Tibial artery (tissue), 4 donors: ENCODE measurements around the gene PHOX2B.
"Not testable (repeated sequence)": the region's sequence is repeated elsewhere in the genome, so short reads cannot be mapped to it uniquely, and the experiment has no call there.

ENCODE experiments used
- DNase-seq, 2 donors: peaks; one replicate each; pipeline ENCODE4 v3.0.0-alpha.2; 2019
- H3K27ac ChIP-seq, 2 donors: fragments of 200-600 bp; sonication (generic) in 1 of 2; 1 replicate in 1 of 2; 2 replicates in 1 of 2; pipeline ENCODE4 v1.5.1; 2018 to 2019; ENCODE audit warnings: mild to moderate bottlenecking in 1 of 2
- H3K27me3 ChIP-seq, 2 donors: fragments of 200-600 bp; sonication (generic) in 1 of 2; one replicate each; pipeline versions ENCODE4 v1.5.1 to v1.6.0; 2016 to 2019
- H3K36me3 ChIP-seq, 3 donors: fragments of 200-600 bp; sonication (generic) in 2 of 3; one replicate each; pipeline ENCODE4 v1.5.1; 2016 to 2019; ENCODE audit warnings: mild to moderate bottlenecking in 2 of 3
- H3K4me1 ChIP-seq, 4 donors: fragments of 200-600 bp; sonication (generic) in 2 of 4; 1 replicate in 3 of 4; 2 replicates in 1 of 4; pipeline ENCODE4 v1.5.1; 2016 to 2019
- H3K4me3 ChIP-seq, 2 donors: fragments of 200-600 bp; sonication (generic) in 1 of 2; 1 replicate in 1 of 2; 2 replicates in 1 of 2; pipeline ENCODE4 v1.5.1; 2018 to 2019; ENCODE audit warnings: mild to moderate bottlenecking in 2 of 2
- H3K9me3 ChIP-seq, 3 donors: fragments of 200-600 bp; sonication (generic) in 1 of 3; one replicate each; pipeline ENCODE4 v1.5.1; 2016 to 2019
- intact Hi-C: fragments of 100-400 bp; cut with DNase I; formaldehyde crosslinking; loops from one replicate; pipeline ENCODE4 v1.15.0; 2023; ENCODE audit warnings: low total_unique reads
- TF ChIP-seq, protein P1 (sequence below), 2 experiments: fragments of 200-600 bp in 1 of 2; fragments of 450-650 bp in 1 of 2; IDR thresholded peaks; one replicate each; pipeline ENCODE4 v1.5.1; 2017 to 2019; ENCODE audit warnings: antibody characterized with exemption in 2 of 2, mild to moderate bottlenecking in 1 of 2, moderate library complexity in 1 of 2

Gene PHOX2B

DNA sequence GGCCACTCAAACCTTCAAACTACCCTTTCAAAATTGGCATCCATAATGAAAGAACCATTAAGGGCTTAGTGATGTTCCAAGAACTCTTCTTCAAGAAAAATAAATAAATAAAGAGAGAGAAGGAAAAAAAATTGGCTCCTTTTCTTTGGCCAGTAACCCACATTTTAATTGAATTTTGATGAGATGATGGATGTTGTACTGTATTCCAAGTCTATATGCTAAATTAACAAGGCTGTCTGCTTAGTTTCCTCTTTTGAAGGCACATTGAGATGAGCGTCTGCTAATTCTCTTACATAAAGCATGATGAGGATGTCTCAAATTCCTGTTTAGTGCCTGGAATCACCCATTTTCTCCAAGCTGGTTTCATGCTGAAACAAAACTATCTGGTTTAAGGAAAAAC, 33.4 kb downstream of the PHOX2B start:
- TF ChIP-seq, protein P1, sequence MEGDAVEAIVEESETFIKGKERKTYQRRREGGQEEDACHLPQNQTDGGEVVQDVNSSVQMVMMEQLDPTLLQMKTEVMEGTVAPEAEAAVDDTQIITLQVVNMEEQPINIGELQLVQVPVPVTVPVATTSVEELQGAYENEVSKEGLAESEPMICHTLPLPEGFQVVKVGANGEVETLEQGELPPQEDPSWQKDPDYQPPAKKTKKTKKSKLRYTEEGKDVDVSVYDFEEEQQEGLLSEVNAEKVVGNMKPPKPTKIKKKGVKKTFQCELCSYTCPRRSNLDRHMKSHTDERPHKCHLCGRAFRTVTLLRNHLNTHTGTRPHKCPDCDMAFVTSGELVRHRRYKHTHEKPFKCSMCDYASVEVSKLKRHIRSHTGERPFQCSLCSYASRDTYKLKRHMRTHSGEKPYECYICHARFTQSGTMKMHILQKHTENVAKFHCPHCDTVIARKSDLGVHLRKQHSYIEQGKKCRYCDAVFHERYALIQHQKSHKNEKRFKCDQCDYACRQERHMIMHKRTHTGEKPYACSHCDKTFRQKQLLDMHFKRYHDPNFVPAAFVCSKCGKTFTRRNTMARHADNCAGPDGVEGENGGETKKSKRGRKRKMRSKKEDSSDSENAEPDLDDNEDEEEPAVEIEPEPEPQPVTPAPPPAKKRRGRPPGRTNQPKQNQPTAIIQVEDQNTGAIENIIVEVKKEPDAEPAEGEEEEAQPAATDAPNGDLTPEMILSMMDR (IDR thresholded peaks at IDR 0.05), result no peak
- Histone ChIP-seq H3K27ac (no peak overlapping the region), H3K4me3 (no peak overlapping the region), H3K9me3 (no peaks in the 10 kb centered on the region), H3K4me1 (no peaks in the 10 kb centered on the region), H3K36me3 (no peaks in the 10 kb centered on the region), H3K27me3 (peaks cover 0 to 10% of the 10 kb centered on the region in 2 donors)
- intact Hi-C loops, result loop anchor here (10.0 kb wide), 1 partner anchor 150 kb away; no protein-coding TSS in a partner anchor
- DNase-seq, result no peak

DNA sequence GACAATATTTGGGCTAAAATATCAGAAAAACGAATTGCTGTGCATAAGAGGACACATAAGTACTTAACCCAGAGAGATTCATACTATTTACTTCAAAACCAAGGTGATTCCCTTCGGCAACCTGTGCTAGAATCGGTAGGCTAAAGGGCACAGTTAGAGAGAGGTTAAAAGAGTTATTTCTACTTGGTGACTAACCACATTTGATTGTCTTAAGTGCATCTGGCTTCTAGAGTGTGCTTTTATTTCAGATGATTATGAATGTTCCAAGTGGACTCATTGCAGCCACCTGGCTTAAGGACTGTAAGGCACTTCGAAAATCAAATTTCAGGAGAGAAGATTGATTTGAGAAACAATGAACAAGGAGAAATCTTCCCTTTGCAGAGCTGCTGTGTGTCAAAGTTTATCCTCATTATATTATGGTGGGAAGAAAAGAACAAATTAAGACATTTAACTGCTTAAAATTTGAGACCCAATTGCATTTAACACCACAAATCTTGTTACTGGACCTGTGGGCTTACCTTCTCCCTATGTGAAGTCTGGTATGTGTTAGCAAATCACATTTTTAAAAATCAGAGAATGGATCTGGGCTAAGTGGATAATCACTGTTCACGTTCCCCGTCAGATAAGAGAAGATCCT, 34.0 kb downstream of the PHOX2B start:
- no peak for DNase-seq
- TF ChIP-seq, protein P1 (IDR thresholded peaks at IDR 0.05), result no peak
- no peaks in the 10 kb centered on the region for H3K36me3 ChIP-seq
- no peaks in the 10 kb centered on the region for H3K9me3 ChIP-seq
- no peak overlapping the region for H3K4me3 ChIP-seq
- intact Hi-C loops, result loop anchor here (10.0 kb wide), 1 partner anchor 150 kb away; no protein-coding TSS in a partner anchor
- peaks cover 0 to 10% of the 10 kb centered on the region in 2 donors for H3K27me3 ChIP-seq
- no peak overlapping the region for H3K27ac ChIP-seq
- H3K4me1 ChIP-seq, result no peaks in the 10 kb centered on the region

DNA sequence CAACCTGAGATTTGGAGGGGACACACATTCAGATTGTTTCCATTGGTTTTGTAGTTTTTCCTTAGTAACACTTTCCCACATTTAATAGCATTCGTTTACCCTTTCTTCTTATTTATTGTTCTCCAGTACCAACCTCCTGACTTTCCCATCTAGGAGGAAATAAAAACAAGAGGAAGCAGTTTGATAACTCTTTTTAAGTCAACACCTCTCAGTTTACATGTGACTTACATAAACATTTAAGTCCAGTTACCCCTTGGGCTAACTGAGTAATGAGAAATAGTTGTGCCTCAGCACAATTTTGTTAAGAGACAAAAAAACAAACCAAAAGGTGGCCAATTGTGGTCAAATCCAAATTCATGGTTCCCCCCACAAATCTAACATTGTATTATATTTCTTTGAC, 34.8 kb downstream of the PHOX2B start:
- DNase-seq, result no peak
- TF ChIP-seq, protein P1 (IDR thresholded peaks at IDR 0.05), result no peak
- no peaks in the 10 kb centered on the region for H3K36me3 ChIP-seq
- H3K4me1 ChIP-seq, result no peaks in the 10 kb centered on the region
- no peaks in the 10 kb centered on the region for H3K9me3 ChIP-seq
- no peak overlapping the region for H3K4me3 ChIP-seq
- no peak overlapping the region for H3K27ac ChIP-seq
- peaks cover 0 to 7% of the 10 kb centered on the region in 2 donors for H3K27me3 ChIP-seq
- intact Hi-C loops, result loop anchor here (10.0 kb wide), 1 partner anchor 151 kb away; no protein-coding TSS in a partner anchor

DNA sequence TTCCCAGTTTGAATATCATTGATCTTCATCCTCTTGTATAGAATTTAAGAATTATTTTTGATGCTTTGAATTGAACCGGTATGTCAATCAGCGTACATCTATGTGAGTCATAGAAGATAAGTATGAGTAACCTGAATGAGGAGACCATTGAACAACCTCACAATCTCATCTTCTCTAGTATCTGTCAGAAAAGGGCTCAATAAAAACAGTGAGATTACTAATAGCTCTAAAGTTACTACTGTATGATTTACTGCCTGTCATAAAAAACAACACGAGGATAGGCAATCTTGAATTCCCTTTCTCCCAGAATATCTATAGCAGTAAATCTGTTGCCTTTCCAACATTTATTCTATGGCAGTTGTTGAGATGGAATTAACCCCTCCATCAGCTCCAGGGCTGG, 36.1 kb downstream of the PHOX2B start:
- no peaks in the 10 kb centered on the region for H3K9me3 ChIP-seq
- intact Hi-C loops, result loop anchor here (10.0 kb wide), 1 partner anchor 152 kb away; no protein-coding TSS in a partner anchor
- no peaks in the 10 kb centered on the region for H3K36me3 ChIP-seq
- no peaks in the 10 kb centered on the region for H3K4me1 ChIP-seq
- H3K4me3 ChIP-seq, result no peak overlapping the region
- H3K27ac ChIP-seq, result no peak overlapping the region
- H3K27me3 ChIP-seq, result peaks cover 0 to 5% of the 10 kb centered on the region in 2 donors
- TF ChIP-seq, protein P1 (IDR thresholded peaks at IDR 0.05), result no peak
- no peak for DNase-seq

DNA sequence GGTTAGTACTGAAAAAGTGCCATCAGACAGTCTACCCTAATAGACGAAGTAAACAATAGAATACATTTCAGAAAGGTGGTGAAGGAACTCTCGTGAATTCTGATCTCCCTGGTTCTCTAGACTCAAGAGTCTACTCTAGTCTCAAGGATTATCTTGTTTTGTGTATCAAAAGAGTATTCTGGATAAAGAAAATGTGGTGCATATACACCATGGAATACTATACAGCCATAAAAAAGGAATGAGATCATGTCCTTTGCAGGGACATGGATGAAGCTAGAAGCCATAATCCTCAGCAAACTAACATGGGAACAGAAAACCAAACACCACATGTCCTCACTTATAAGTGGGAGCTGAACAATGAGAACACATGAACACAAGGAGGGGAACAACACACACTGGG, 36.9 kb downstream of the PHOX2B start:
- H3K27me3 ChIP-seq, DNase-seq, H3K4me1 ChIP-seq, H3K27ac ChIP-seq, H3K4me3 ChIP-seq, H3K36me3 ChIP-seq, H3K9me3 ChIP-seq: not testable (repeated sequence)
- intact Hi-C loops, result loop anchor here (10.0 kb wide), 1 partner anchor 153 kb away; no protein-coding TSS in a partner anchor

DNA sequence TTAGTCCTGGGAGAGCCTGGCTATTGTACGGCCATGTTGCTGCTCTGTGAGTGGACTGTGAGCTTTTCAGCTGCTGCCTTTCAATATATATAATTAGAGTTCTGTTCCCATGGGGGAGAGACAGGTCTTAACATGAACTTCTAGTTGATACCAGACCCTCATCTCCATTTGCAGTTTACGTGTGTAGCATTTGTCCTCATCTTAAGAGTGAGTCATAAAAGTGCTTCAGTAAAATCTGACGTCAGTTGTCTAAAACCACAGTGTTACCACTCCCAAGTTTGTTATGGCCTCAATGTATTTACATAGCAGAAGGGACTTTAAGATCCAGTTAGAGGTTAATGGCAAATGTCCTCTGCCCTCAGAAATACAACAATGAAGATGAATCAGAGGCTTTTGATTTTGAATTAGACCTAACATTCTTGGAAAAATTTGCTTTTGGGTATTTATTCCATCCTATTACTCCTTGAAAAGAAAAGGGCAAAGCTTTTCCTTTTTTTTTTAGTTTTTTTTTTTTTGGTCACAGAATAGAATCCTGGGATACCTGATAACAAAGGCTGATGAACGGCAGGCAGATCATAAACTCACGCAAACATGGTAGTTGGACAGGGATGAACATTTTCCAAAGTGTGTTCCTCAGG, 38.6 kb downstream of the PHOX2B start:
- TF ChIP-seq, protein P1 (IDR thresholded peaks at IDR 0.05), result no peak
- H3K36me3 ChIP-seq, result no peaks in the 10 kb centered on the region
- no peaks in the 10 kb centered on the region for H3K4me1 ChIP-seq
- no peaks in the 10 kb centered on the region for H3K9me3 ChIP-seq
- no peak overlapping the region for H3K4me3 ChIP-seq
- DNase-seq, result no peak
- H3K27ac ChIP-seq, result no peak overlapping the region
- peaks cover 0 to 5% of the 10 kb centered on the region in 2 donors for H3K27me3 ChIP-seq
- intact Hi-C loops, result loop anchor here (10.0 kb wide), 1 partner anchor 155 kb away; no protein-coding TSS in a partner anchor
